Loucy (cell line): ENCODE measurements around the gene ST3GAL3.

Source experiments
- CTCF ChIP-seq: fragments of 200-600 bp; sonication (generic); conservative IDR thresholded peaks from 2 replicates; pipeline ENCODE4 v1.5.1; 2014; ENCODE audit warnings: mild to moderate bottlenecking, antibody characterized with exemption, low read length
- EZH2phosphoT487 ChIP-seq: fragments of 200-600 bp; IDR thresholded peaks from 2 replicates; pipeline ENCODE4 v1.6.1; 2018; ENCODE audit warnings: antibody characterized with exemption, mild to moderate bottlenecking, moderate library complexity, borderline replicate concordance

- TF ChIP-seq CTCF, result no peak
- no peak for TF ChIP-seq EZH2phosphoT487
Observed at GRCh38 chr1:43924516-43924915, 217.2 kb downstream of the ST3GAL3 start.
